ENCODE data around the gene CYP4F12.
"Not testable (repeated sequence)": the region's sequence is repeated elsewhere in the genome, so short reads cannot be mapped to it uniquely, and the experiment has no call there.

Gene CYP4F12

DNA sequence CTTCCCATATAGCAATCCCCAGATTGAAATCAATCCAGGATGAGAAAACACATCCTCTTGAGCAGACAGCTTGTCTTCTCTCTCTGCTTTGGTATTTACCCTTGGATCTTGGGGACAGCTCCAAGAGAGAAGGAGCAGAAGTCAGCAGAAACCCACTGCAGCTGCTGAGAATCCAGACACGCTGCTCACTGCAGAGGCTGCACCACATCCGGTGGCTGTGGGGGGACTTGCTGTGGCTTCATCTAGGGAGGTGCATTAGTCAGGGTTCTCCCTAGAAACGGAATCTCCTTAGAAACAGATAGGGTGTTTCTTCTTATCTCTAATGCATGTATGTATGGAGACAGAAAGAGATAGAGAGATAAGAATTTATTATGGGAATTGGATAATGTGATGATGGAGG is 2.7 kb downstream of the CYP4F12 start:
- H3K9me3 ChIP-seq: no peaks in the 10 kb centered on the region
- no peak overlapping the region for H3K27ac ChIP-seq
- H3K4me1 ChIP-seq (ENCODE audit: control insufficient read depth in 1 of 2, insufficient read depth in 1 of 2, low read depth in 1 of 2, low read length in 1 of 2): peaks cover 0 to under 1% of the 10 kb centered on the region in 2 experiments
- TF ChIP-seq, protein P1, sequence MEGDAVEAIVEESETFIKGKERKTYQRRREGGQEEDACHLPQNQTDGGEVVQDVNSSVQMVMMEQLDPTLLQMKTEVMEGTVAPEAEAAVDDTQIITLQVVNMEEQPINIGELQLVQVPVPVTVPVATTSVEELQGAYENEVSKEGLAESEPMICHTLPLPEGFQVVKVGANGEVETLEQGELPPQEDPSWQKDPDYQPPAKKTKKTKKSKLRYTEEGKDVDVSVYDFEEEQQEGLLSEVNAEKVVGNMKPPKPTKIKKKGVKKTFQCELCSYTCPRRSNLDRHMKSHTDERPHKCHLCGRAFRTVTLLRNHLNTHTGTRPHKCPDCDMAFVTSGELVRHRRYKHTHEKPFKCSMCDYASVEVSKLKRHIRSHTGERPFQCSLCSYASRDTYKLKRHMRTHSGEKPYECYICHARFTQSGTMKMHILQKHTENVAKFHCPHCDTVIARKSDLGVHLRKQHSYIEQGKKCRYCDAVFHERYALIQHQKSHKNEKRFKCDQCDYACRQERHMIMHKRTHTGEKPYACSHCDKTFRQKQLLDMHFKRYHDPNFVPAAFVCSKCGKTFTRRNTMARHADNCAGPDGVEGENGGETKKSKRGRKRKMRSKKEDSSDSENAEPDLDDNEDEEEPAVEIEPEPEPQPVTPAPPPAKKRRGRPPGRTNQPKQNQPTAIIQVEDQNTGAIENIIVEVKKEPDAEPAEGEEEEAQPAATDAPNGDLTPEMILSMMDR (IDR thresholded peaks at IDR 0.05): no peak
- H3K27me3 ChIP-seq: no peaks in the 10 kb centered on the region
- H3K4me3 ChIP-seq (ENCODE audit: low read depth in 1 of 2, low read length in 1 of 2): no peak overlapping the region
- H3K36me3 ChIP-seq: peaks cover 75% of the 10 kb centered on the region

DNA sequence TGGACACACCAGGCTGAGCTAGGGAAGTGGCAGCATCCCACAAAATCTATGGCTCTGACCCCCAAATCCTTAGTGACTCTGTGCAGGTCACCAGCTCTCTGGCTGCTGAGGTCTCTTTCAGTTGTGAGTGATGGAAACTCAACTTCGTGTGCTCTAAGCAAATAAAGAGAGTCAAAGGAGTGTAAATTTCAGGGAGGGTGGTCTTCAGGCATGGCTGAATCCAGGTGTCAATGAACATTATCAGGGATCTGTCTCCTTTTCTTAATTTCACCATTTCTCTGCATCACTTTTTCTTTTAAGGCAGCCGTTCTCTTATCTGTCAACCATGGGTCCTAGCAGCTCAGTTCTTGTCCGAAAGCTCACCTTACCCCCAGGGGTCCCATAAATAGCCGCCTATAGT is 6.2 kb downstream of the CYP4F12 start:
- Histone ChIP-seq H3K36me3 (peaks cover 82% of the 10 kb centered on the region), H3K4me3 (ENCODE audit: low read depth in 1 of 2, low read length in 1 of 2) (no peak overlapping the region), H3K4me1 (ENCODE audit: control insufficient read depth in 1 of 2, insufficient read depth in 1 of 2, low read depth in 1 of 2, low read length in 1 of 2) (no peaks in the 10 kb centered on the region), H3K27me3 (peaks cover 3% of the 10 kb centered on the region), H3K27ac (no peak overlapping the region), H3K9me3 (no peaks in the 10 kb centered on the region)
- TF ChIP-seq, protein P1 (IDR thresholded peaks at IDR 0.05): no peak

DNA sequence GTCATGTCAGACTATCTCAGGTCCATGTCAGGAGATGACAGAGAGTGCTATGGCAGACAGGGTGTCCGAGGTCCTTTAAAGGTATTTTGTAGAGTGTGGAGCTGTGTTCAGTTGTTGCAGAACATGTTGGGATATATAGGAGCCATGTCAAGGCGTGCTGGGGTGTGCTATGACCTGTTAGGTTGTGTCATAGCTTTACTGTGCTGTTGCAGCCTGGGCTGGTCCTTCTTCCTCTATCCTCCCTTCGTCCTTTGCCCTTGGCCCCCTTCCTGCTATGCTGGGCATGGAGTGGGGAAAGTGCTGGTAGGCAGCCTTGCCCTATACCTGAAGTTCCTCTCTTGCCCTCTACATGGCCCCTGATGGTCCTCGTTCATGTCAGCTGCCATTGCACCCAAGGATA is 7.0 kb downstream of the CYP4F12 start:
- H3K27me3 ChIP-seq; H3K4me1 ChIP-seq (ENCODE audit: control insufficient read depth in 1 of 2, insufficient read depth in 1 of 2, low read depth in 1 of 2, low read length in 1 of 2); H3K4me3 ChIP-seq (ENCODE audit: low read depth in 1 of 2, low read length in 1 of 2); H3K27ac ChIP-seq; H3K9me3 ChIP-seq: not testable (repeated sequence)
- peaks cover 84% of the 10 kb centered on the region for H3K36me3 ChIP-seq

DNA sequence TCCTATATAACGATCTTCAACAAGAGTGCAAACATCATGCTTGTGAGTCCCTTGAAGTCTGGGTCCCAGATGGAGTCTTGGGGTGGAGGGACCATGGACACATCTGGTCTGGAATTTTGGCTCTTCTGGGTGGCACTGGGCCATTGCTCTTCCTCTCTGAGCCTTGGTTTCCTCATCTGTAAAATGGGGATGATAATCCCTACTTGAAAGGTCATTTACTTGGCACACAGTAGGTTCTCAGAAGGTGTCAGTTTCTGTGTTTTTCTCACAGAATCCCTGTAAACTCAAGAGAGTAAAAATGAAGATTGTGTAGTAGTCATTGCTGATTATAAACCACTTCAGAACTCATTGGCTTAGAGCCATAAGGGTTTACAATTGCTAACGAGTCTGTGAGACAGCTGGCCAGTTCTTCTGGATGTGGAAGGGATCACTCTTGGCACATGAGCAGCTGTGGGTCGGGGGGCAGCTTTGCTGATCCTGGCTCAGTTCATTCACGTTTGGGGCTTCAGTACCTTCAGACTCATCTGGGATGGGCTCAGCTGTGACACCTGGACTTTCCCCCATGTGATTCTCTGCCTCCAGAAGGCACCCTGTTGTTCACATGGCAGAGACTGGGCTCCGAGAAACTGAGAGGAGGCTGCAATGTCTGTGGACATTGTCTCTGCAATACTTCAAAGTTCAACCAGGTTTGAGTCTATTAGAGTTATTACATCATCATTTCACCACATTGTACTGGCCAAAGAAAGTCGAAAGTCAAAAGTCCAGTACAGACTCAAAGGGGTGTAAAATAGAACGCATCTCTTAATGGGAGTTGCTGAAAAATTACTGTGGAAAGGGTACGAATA is 7.8 kb downstream of the CYP4F12 start:
- no peak overlapping the region for H3K27ac ChIP-seq
- peaks cover 3% of the 10 kb centered on the region for H3K27me3 ChIP-seq
- no peaks in the 10 kb centered on the region for H3K9me3 ChIP-seq
- TF ChIP-seq, protein P1 (IDR thresholded peaks at IDR 0.05): no peak
- H3K36me3 ChIP-seq: peaks cover 84% of the 10 kb centered on the region
- no peak overlapping the region for H3K4me3 ChIP-seq (ENCODE audit: low read depth in 1 of 2, low read length in 1 of 2)
- H3K4me1 ChIP-seq (ENCODE audit: control insufficient read depth in 1 of 2, insufficient read depth in 1 of 2, low read depth in 1 of 2, low read length in 1 of 2): no peaks in the 10 kb centered on the region

DNA sequence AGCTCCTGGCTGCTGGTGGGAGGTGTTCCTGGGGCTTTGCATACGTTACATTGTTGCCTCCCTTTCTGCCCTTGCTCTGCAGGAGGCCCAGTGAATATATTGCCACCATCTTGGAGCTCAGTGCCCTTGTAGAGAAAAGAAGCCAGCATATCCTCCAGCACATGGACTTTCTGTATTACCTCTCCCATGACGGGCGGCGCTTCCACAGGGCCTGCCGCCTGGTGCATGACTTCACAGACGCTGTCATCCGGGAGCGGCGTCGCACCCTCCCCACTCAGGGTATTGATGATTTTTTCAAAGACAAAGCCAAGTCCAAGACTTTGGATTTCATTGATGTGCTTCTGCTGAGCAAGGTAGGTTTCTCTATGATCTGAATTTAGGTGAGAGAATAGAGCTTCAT is 10.5 kb downstream of the CYP4F12 start:
- Histone ChIP-seq H3K27ac (no peak overlapping the region), H3K36me3 (peaks cover 94% of the 10 kb centered on the region), H3K4me3 (ENCODE audit: low read depth in 1 of 2, low read length in 1 of 2) (no peak overlapping the region), H3K4me1 (ENCODE audit: control insufficient read depth in 1 of 2, insufficient read depth in 1 of 2, low read depth in 1 of 2, low read length in 1 of 2) (no peaks in the 10 kb centered on the region), H3K27me3 (peaks cover 3% of the 10 kb centered on the region), H3K9me3 (no peaks in the 10 kb centered on the region)
- TF ChIP-seq, protein P1 (IDR thresholded peaks at IDR 0.05): no peak

GRCh38 chr19:15684828-15685227 is 11.9 kb downstream of the CYP4F12 start:
- TF ChIP-seq, protein P1 (IDR thresholded peaks at IDR 0.05): no peak
- Histone ChIP-seq H3K36me3 (peaks cover 80% of the 10 kb centered on the region), H3K4me3 (ENCODE audit: low read depth in 1 of 2, low read length in 1 of 2) (no peak overlapping the region), H3K27me3 (peaks cover 3% of the 10 kb centered on the region), H3K4me1 (ENCODE audit: control insufficient read depth in 1 of 2, insufficient read depth in 1 of 2, low read depth in 1 of 2, low read length in 1 of 2) (no peaks in the 10 kb centered on the region), H3K9me3 (no peaks in the 10 kb centered on the region), H3K27ac (no peak overlapping the region)

Measured in neutrophil (primary cell).